Measurements from ENCODE around the gene SPINT1.

GRCh38 chr15:40902605-40903561, 59.0 kb downstream of the SPINT1 start:
- peak in 1 of 11 experiments; percentile 5 for TF ChIP-seq CTCF (IDR thresholded peaks at IDR 0.05 in 8 of 11, conservative IDR thresholded peaks at IDR 0.05 in 3 of 11)
- TF ChIP-seq POLR2A (IDR thresholded peaks at IDR 0.05), result no peak
